ENCODE results near the gene MAPKAP1.

- TF ChIP-seq YY1 (IDR thresholded peaks at IDR 0.05; ENCODE audit: insufficient read depth, insufficient read length) (no peak), ZNF274 (IDR thresholded peaks at IDR 0.05; ENCODE audit: low read depth, low read length) (no peak), SUZ12 (IDR thresholded peaks at IDR 0.05; ENCODE audit: extremely low read depth, insufficient read depth, insufficient read length) (no peak)
These were observed 183.3 kb downstream of the MAPKAP1 start for GRCh38 chr9:125523681-125524080.
